A673 (cell line): ENCODE data around the gene CTPS2.

Experiments
- CTCF ChIP-seq: fragments of 300-800, 200-600 bp; sonication (generic); conservative IDR thresholded peaks from 2 replicates; pipeline ENCODE4 v1.5.1; 2017; ENCODE audit warnings: low read depth, mild to moderate bottlenecking, antibody characterized with exemption, low read length, moderate library complexity, mixed read lengths
- EZH2 ChIP-seq: fragments of 200-600 bp; sonication (generic); IDR thresholded peaks from 2 replicates; pipeline ENCODE4 v1.6.1; 2017; ENCODE audit warnings: borderline replicate concordance, low read depth, mild to moderate bottlenecking, mixed read lengths, antibody characterized with exemption, low read length; ENCODE audit not compliant: poor library complexity, severe bottlenecking

GRCh38 chrX:16612257-16612897 lies 100.1 kb downstream of the CTPS2 start:
- TF ChIP-seq CTCF: no peak
- no peak for TF ChIP-seq EZH2
